Measurements from ENCODE around the gene ACER3. TPM values are rescaled to one million over a fixed set of nuclear protein-coding genes. Genes with fewer than 3 reads are reported as not detected.

The ACER3 gene
- total RNA-seq, 1 donor from 2014 or later, result 67.2 TPM

DNA sequence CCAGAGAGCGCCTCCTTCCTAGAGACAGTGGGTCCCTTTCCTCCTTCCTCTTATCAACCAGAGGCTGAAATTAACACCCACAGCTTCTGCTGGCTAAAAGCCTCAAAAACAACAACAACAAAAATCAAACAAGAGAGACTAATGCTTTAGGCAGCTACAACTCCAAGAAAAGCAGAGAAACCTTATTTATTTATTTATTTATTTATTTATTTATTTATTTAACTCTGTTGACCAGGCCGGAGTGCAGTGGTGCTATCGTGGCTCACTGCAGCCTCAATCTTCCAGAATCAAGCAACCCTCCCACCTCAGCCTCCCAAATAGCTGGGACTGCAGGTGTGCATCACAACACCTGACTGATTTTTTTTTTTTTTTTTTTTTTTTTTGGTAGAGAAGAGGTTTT lies 170.9 kb downstream of the ACER3 start:
- intact Hi-C loops (cut with DNase I), result no loop called here
- Histone ChIP-seq H3K27me3 (ENCODE audit: low read depth) (peaks cover 6% of the 10 kb centered on the region), H3K36me3 (no peaks in the 10 kb centered on the region), H3K9me3 (no peaks in the 10 kb centered on the region), H3K4me3 (no peak overlapping the region), H3K4me1 (no peaks in the 10 kb centered on the region), H3K27ac (no peak overlapping the region)
- DNase-seq (no peak), ATAC-seq (no peak)
- TF ChIP-seq, protein P1, sequence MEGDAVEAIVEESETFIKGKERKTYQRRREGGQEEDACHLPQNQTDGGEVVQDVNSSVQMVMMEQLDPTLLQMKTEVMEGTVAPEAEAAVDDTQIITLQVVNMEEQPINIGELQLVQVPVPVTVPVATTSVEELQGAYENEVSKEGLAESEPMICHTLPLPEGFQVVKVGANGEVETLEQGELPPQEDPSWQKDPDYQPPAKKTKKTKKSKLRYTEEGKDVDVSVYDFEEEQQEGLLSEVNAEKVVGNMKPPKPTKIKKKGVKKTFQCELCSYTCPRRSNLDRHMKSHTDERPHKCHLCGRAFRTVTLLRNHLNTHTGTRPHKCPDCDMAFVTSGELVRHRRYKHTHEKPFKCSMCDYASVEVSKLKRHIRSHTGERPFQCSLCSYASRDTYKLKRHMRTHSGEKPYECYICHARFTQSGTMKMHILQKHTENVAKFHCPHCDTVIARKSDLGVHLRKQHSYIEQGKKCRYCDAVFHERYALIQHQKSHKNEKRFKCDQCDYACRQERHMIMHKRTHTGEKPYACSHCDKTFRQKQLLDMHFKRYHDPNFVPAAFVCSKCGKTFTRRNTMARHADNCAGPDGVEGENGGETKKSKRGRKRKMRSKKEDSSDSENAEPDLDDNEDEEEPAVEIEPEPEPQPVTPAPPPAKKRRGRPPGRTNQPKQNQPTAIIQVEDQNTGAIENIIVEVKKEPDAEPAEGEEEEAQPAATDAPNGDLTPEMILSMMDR (IDR thresholded peaks at IDR 0.05), result no peak

DNA sequence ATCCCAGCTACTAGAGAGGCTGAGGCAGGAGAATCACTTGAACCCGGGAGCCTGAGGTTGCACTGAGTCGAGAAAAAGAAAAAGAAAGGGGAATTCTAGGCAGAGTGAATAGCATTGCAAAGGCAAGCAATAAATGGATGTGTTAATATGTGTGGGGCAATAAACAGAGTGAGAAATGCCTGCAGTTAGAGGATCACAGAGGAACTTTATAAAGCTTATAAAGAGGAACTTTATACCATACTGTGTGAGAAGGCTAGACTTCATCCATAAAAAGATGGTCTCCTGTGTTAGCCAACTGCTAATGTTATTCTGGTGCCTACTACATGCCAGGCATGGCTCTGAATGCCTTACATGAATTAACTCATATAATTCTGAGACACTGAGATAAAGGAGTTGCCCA lies 174.3 kb downstream of the ACER3 start:
- Histone ChIP-seq H3K27ac (no peak overlapping the region), H3K4me3 (no peak overlapping the region), H3K36me3 (no peaks in the 10 kb centered on the region), H3K27me3 (ENCODE audit: low read depth) (peaks cover 30% of the 10 kb centered on the region), H3K4me1 (peaks cover 9% of the 10 kb centered on the region), H3K9me3 (no peaks in the 10 kb centered on the region)
- TF ChIP-seq, protein P1 (IDR thresholded peaks at IDR 0.05), result no peak
- DNase-seq (no peak), ATAC-seq (no peak)
- intact Hi-C loops (cut with DNase I), result no loop called here

DNA sequence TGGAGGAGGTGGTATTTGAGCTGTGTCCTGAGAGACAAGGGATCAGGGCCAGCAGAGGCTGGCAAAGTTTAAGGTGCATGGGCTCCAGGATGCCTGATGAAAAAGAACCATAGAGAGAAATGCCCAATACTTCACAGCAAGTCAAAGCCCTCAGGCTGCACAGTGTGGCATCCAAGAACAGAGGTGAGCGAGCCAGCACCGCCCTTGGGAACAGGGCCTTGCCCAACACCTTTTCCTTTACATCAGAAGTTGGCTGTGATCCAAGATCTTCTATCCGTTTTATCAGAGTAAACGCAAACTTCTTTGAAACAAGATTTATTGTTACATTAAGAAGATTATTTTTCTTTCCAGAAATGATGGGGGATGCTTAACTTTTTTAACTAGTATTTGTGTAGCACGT lies 174.9 kb downstream of the ACER3 start:
- Histone ChIP-seq H3K4me1 (peaks cover 11% of the 10 kb centered on the region), H3K36me3 (no peaks in the 10 kb centered on the region), H3K27ac (no peak overlapping the region), H3K27me3 (ENCODE audit: low read depth) (peaks cover 35% of the 10 kb centered on the region), H3K4me3 (no peak overlapping the region), H3K9me3 (no peaks in the 10 kb centered on the region)
- intact Hi-C loops (cut with DNase I), result no loop called here
- ATAC-seq (peak in 1 of 2 donors; percentile 25), DNase-seq (no peak)
- TF ChIP-seq, protein P1 (IDR thresholded peaks at IDR 0.05), result no peak

DNA sequence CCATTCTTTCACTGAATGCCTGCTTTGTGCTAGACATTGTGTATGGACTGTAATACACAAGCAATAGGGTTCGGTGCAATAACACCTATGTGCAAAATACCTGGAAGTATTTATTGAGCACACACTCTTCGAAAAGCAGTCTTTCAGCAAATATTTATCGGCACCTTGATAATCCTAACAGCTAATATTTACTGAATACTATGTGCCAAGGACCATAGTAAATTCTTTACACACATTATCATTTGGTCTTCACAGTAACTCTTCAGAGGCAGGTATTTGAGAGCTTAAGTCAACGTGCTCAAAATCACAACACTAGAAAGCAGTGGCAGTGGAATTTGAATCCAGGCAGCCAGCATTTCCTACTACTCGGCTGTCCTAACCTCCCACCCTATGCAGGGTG lies 175.7 kb downstream of the ACER3 start:
- DNase-seq, result no peak
- Histone ChIP-seq H3K4me1 (peaks cover 11% of the 10 kb centered on the region), H3K9me3 (no peaks in the 10 kb centered on the region), H3K27me3 (ENCODE audit: low read depth) (peaks cover 38% of the 10 kb centered on the region), H3K36me3 (no peaks in the 10 kb centered on the region), H3K4me3 (no peak overlapping the region), H3K27ac (no peak overlapping the region)
- ATAC-seq, result peak in 1 of 2 donors; percentile 79
- intact Hi-C loops (cut with DNase I), result no loop called here
- TF ChIP-seq, protein P1 (IDR thresholded peaks at IDR 0.05), result no peak

DNA sequence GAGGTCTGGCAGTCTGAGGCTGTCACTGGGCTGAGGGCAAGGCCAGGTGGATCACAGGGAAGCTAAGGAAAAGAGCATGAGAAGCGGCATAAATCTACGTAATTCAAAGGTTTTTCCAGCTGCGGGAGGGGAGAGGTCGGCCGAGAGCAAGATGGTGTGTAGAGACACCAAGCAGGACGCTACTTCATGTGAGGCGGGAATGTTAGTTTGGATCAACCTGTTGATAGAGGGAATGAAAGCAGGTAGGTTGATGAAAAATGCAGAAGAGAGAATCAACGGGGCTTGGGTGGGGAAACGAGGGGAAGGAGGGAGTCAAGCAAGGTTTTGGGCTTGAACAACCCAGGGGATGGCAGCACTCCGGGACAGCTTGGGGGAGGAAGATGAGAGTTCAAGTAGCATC lies 176.3 kb downstream of the ACER3 start:
- ATAC-seq (no peak), DNase-seq (no peak)
- Histone ChIP-seq H3K27ac (no peak overlapping the region), H3K27me3 (ENCODE audit: low read depth) (peaks cover 43% of the 10 kb centered on the region), H3K4me1 (peaks cover 11% of the 10 kb centered on the region), H3K4me3 (no peak overlapping the region), H3K9me3 (no peaks in the 10 kb centered on the region), H3K36me3 (no peaks in the 10 kb centered on the region)
- TF ChIP-seq, protein P1 (IDR thresholded peaks at IDR 0.05), result no peak
- intact Hi-C loops (cut with DNase I), result no loop called here
